ENCODE measurements around the gene HOOK1.

GRCh38 chr1:59814901-59815825 lies at the start of gene HOOK1:
- TF ChIP-seq POLR2AphosphoS5 (IDR thresholded peaks at IDR 0.05; ENCODE audit: low read depth, low read length) (no peak), POLR2A (IDR thresholded peaks at IDR 0.05; ENCODE audit: low read depth, low read length) (no peak), TAF1 (IDR thresholded peaks at IDR 0.05; ENCODE audit: borderline replicate concordance, low read depth, low read length) (no peak)

Measured in GM12892 (cell line).